H9 (cell line): ENCODE measurements around the gene SMCO1. TPM values are rescaled to one million over a fixed set of nuclear protein-coding genes. Genes with fewer than 3 reads are reported as not detected.

Source experiments
- DNase-seq: peaks from one replicate; pipeline ENCODE4 v3.0.0-alpha.2; 2017
- H2AFZ ChIP-seq: one replicate; pipeline ENCODE4 v1.6.1; 2013; ENCODE audit warnings: mild to moderate bottlenecking, low read length, control low read depth, moderate library complexity
- H2AK5ac ChIP-seq: 2 replicates; pipeline ENCODE4 v1.6.1; 2013; ENCODE audit warnings: low read length, control low read depth, mixed read lengths; ENCODE audit not compliant: insufficient read length
- H2BK120ac ChIP-seq: one replicate; pipeline ENCODE4 v1.6.1; 2013; ENCODE audit warnings: low read depth, mild to moderate bottlenecking, low read length, control low read depth, inconsistent platforms; ENCODE audit not compliant: poor library complexity, severe bottlenecking
- H2BK12ac ChIP-seq: 2 replicates; pipeline ENCODE4 v1.6.1; 2013; ENCODE audit warnings: low read length, control low read depth, mixed read lengths, low read depth; ENCODE audit not compliant: insufficient read length
- H2BK15ac ChIP-seq: 2 replicates; pipeline ENCODE4 v1.6.1; 2013; ENCODE audit warnings: low read depth, low read length, control low read depth
- H2BK20ac ChIP-seq: one replicate; pipeline ENCODE4 v1.6.1; 2013; ENCODE audit warnings: low read depth, mild to moderate bottlenecking, low read length, control low read depth, inconsistent platforms; ENCODE audit not compliant: poor library complexity, severe bottlenecking
- H2BK5ac ChIP-seq: 2 replicates; pipeline ENCODE4 v1.6.1; 2013; ENCODE audit warnings: low read length, control low read depth, mixed read lengths; ENCODE audit not compliant: insufficient read length
- H3K14ac ChIP-seq: 2 replicates; pipeline ENCODE4 v1.6.1; 2013; ENCODE audit warnings: low read length, control low read depth; ENCODE audit not compliant: insufficient read depth
- H3K18ac ChIP-seq: 2 replicates; pipeline ENCODE4 v1.6.1; 2013; ENCODE audit warnings: low read depth, mild to moderate bottlenecking, mixed read lengths, low read length, control low read depth; ENCODE audit not compliant: insufficient read length
- H3K23ac ChIP-seq: 2 replicates; pipeline ENCODE4 v1.6.1; 2013; ENCODE audit warnings: low read length, control low read depth, mixed read lengths, low read depth; ENCODE audit not compliant: insufficient read length
- H3K23me2 ChIP-seq: 2 replicates; pipeline ENCODE4 v1.6.1; 2013; ENCODE audit warnings: low read depth, mild to moderate bottlenecking, mixed read lengths, low read length, control low read depth; ENCODE audit not compliant: insufficient read length, poor library complexity, severe bottlenecking
- H3K27ac ChIP-seq: 2 replicates; pipeline ENCODE4 v1.5.1; 2013; ENCODE audit warnings: low read length, control low read depth, mixed read lengths, low read depth; ENCODE audit not compliant: insufficient read length
- H3K27me3 ChIP-seq: 2 replicates; pipeline ENCODE4 v1.6.1; 2013; ENCODE audit warnings: low read length, control low read depth, inconsistent platforms; ENCODE audit not compliant: insufficient read depth
- H3K4ac ChIP-seq: 2 replicates; pipeline ENCODE4 v1.6.1; 2013; ENCODE audit warnings: low read depth, mild to moderate bottlenecking, control low read depth, inconsistent platforms, low read length, moderate library complexity
- H3K4me1 ChIP-seq: 2 replicates; pipeline ENCODE4 v1.6.1; 2013; ENCODE audit warnings: low read length, control low read depth, inconsistent platforms; ENCODE audit not compliant: insufficient read depth
- H3K4me2 ChIP-seq: 2 replicates; pipeline ENCODE4 v1.6.1; 2013; ENCODE audit warnings: low read length, control low read depth, mixed read lengths; ENCODE audit not compliant: insufficient read length, insufficient read depth
- H3K56ac ChIP-seq: 2 replicates; pipeline ENCODE4 v1.6.1; 2013; ENCODE audit warnings: low read depth, mild to moderate bottlenecking, mixed read lengths, low read length, control low read depth; ENCODE audit not compliant: insufficient read length
- H3K79me1 ChIP-seq: 2 replicates; pipeline ENCODE4 v1.6.1; 2013; ENCODE audit warnings: low read depth, mild to moderate bottlenecking, moderate library complexity, low read length, control low read depth, inconsistent platforms; ENCODE audit not compliant: insufficient read depth, poor library complexity, severe bottlenecking
- H3K79me2 ChIP-seq: 2 replicates; pipeline ENCODE4 v1.6.1; 2013; ENCODE audit warnings: low read length, control low read depth, inconsistent platforms; ENCODE audit not compliant: insufficient read depth
- H3K9ac ChIP-seq: 2 replicates; pipeline ENCODE4 v1.6.1; 2013; ENCODE audit warnings: low read length, control low read depth, mixed read lengths; ENCODE audit not compliant: insufficient read length; ENCODE audit errors: extremely low read depth
- H3K9me3 ChIP-seq: one replicate; pipeline ENCODE4 v1.6.1; 2013; ENCODE audit warnings: low read depth, low read length, inconsistent platforms; ENCODE audit not compliant: control insufficient read depth
- H3T11ph ChIP-seq: one replicate; pipeline ENCODE4 v1.6.1; 2013; ENCODE audit warnings: mild to moderate bottlenecking, low read length, control low read depth, inconsistent platforms
- H4K20me1 ChIP-seq: one replicate; pipeline ENCODE4 v1.6.1; 2013; ENCODE audit not compliant: control insufficient read depth, insufficient read length, insufficient read depth
- H4K5ac ChIP-seq: 2 replicates; pipeline ENCODE4 v1.6.1; 2013; ENCODE audit warnings: low read depth, mild to moderate bottlenecking, mixed read lengths, low read length, control low read depth; ENCODE audit not compliant: insufficient read length
- H4K8ac ChIP-seq: replicated peaks from 2 replicates; pipeline ENCODE4 v1.6.1; 2013; ENCODE audit warnings: low read length, control low read depth, mixed read lengths, low read depth; ENCODE audit not compliant: insufficient read length
- H4K91ac ChIP-seq: 2 replicates; pipeline ENCODE4 v1.6.1; 2013; ENCODE audit warnings: low read depth, mild to moderate bottlenecking, moderate library complexity, mixed read lengths, low read length, control low read depth; ENCODE audit not compliant: insufficient read length
- H3K27ac Mint-ChIP-seq, 3 experiments: 2 replicates in 2 of 3; 3 replicates in 1 of 3; pipeline ENCODE4 v1.8.0; 2020 to 2021; ENCODE audit warnings: mixed read lengths in 3 of 3, mild to moderate bottlenecking in 1 of 3, moderate library complexity in 1 of 3
- H3K27me3 Mint-ChIP-seq: 2 replicates; pipeline ENCODE4 v1.8.0; 2021; ENCODE audit warnings: low read depth, mild to moderate bottlenecking, moderate library complexity, mixed read lengths
- H3K36me3 Mint-ChIP-seq, 3 experiments: 2 replicates in 2 of 3; 3 replicates in 1 of 3; pipeline ENCODE4 v1.8.0; 2020 to 2021; ENCODE audit warnings: low read depth in 3 of 3, mixed read lengths in 3 of 3; ENCODE audit not compliant: insufficient read depth in 1 of 3
- H3K4me1 Mint-ChIP-seq, 2 experiments: 2 replicates each; pipeline ENCODE4 v1.8.0; 2020; ENCODE audit warnings: mixed read lengths in 2 of 2
- H3K4me3 Mint-ChIP-seq, 2 experiments: 2 replicates in 1 of 2; 3 replicates in 1 of 2; pipeline ENCODE4 v1.8.0; 2020 to 2021; ENCODE audit warnings: mild to moderate bottlenecking in 2 of 2, mixed read lengths in 2 of 2, moderate library complexity in 1 of 2
- H3K9me3 Mint-ChIP-seq, 2 experiments: 2 replicates in 1 of 2; 3 replicates in 1 of 2; pipeline ENCODE4 v1.8.0; 2020; ENCODE audit warnings: mild to moderate bottlenecking in 2 of 2, mixed read lengths in 2 of 2, moderate library complexity in 1 of 2
- CTCF ChIP-seq: fragments of 200-600 bp; sonication (generic); conservative IDR thresholded peaks from 3 replicates; pipeline ENCODE4 v1.8.0; 2021; ENCODE audit warnings: antibody characterized with exemption, mild to moderate bottlenecking
- WGBS: extraction: QIAGEN DNeasy Blood & Tissue Kit; methylation state at CpG from one replicate; pipeline ENCODE4 v1.1.7; 2013; ENCODE audit warnings: missing lambda C conversion rate, low lambda C conversion rate, mixed read lengths; ENCODE audit not compliant: insufficient read length; ENCODE audit errors: extremely low coverage; 5-methylcytosine and 5-hydroxymethylcytosine counted together
- total RNA-seq: library from RNA; stranded (reverse); gene quantifications from 2 replicates; pipeline ENCODE4 v1.2.1, GENCODE V29; 2021

Gene SMCO1
- total RNA-seq, 1 experiment from 2014 or later, result not detected

- Histone ChIP-seq H3T11ph (no peak overlapping the region), H2BK12ac (no peak overlapping the region), H3K27ac (no peak overlapping the region), H3K4me1 (no peaks in the 10 kb centered on the region), H3K9ac (no peak overlapping the region), H4K91ac (no peak overlapping the region), H3K14ac (no peak overlapping the region), H4K8ac (no peak overlapping the region), H3K79me2 (no peaks in the 10 kb centered on the region), H3K23me2 (no peaks in the 10 kb centered on the region), H3K4me2 (no peak overlapping the region), H3K27me3 (no peaks in the 10 kb centered on the region), H3K4ac (no peak overlapping the region), H2BK120ac (no peak overlapping the region), H4K20me1 (no peaks in the 10 kb centered on the region), H2AK5ac (no peak overlapping the region), H2BK5ac (no peak overlapping the region), H2AFZ (no peak overlapping the region), H3K56ac (no peak overlapping the region), H2BK20ac (no peak overlapping the region), H3K9me3 (no peaks in the 10 kb centered on the region), H4K5ac (no peak overlapping the region), H3K23ac (no peak overlapping the region), H3K18ac (no peak overlapping the region), H2BK15ac (no peak overlapping the region), H3K79me1 (no peaks in the 10 kb centered on the region)
- no peak for DNase-seq
- Mint-ChIP-seq H3K9me3 (no peaks in the 10 kb centered on the region), H3K27ac (no peak overlapping the region), H3K27me3 (no peaks in the 10 kb centered on the region), H3K36me3 (peaks cover 13 to 67% (median 50%) of the 10 kb centered on the region in 3 experiments; a peak in 6 of 7 replicates), H3K4me3 (no peak overlapping the region), H3K4me1 (no peaks in the 10 kb centered on the region)
- WGBS, result no CpG with 5 or more reads among the region's 8 CpGs
- no peak for TF ChIP-seq CTCF
These were observed 42.9 kb downstream of the SMCO1 start for GRCh38 chr3:196472286-196472685.
